Retinal pigment epithelial cell (primary cell): ENCODE results near the gene RRAS.
A peak's percentile ranks its signal among the peaks of the same experiment; 100 is the strongest.

Experiments
- DNase-seq: peaks from one replicate; pipeline ENCODE4 v3.0.0-alpha.2; 2010; ENCODE audit warnings: low read depth
- H3K4me3 ChIP-seq: 2 replicates; pipeline ENCODE4 v1.5.1; 2011; ENCODE audit warnings: mild to moderate bottlenecking, low read length, control low read depth, moderate library complexity
- CTCF ChIP-seq: conservative IDR thresholded peaks from 2 replicates; pipeline ENCODE4 v1.5.1; 2011; ENCODE audit warnings: low read depth, low read length, control low read depth, inconsistent platforms

Gene RRAS

GRCh38 chr19:49592486-49593232, 47.3 kb downstream of the RRAS start:
- H3K4me3 ChIP-seq, result peak overlapping the region; percentile 83
- TF ChIP-seq CTCF, result no peak
- no peak for DNase-seq

- peak overlapping the region; percentile 83 for H3K4me3 ChIP-seq
- no peak for TF ChIP-seq CTCF
- no peak for DNase-seq
Measured at GRCh38 chr19:49591731-49592485, 48.0 kb downstream of the RRAS start.

- TF ChIP-seq CTCF, result no peak
- DNase-seq, result no peak
- peak within 1 kb of the TSS; percentile 83 for H3K4me3 ChIP-seq
Measured at GRCh38 chr19:49590971-49591730, 48.8 kb downstream of the RRAS start, which contains the start of gene PRR12. Gene PRR12, plus strand, starts transcription at chr19:49591182. Its CDS starts 473 bp downstream, at chr19:49591655.

GRCh38 chr19:49590071-49590970, 49.6 kb downstream of the RRAS start:
- peak; percentile 83 for DNase-seq
- no peak for TF ChIP-seq CTCF
- H3K4me3 ChIP-seq, result peak overlapping the region; percentile 83

GRCh38 chr19:49589502-49589905, 50.4 kb downstream of the RRAS start:
- no peak overlapping the region for H3K4me3 ChIP-seq
- no peak for DNase-seq

More at GRCh38 chr19:49589502-49589905, 50.4 kb downstream of the RRAS start:
- TF ChIP-seq CTCF, result no peak
